B cell (primary cell): ENCODE results near the gene SPEG.

Source experiments
- EZH2 ChIP-seq: IDR thresholded peaks from 2 replicates; pipeline ENCODE4 v1.6.1; 2012; ENCODE audit warnings: borderline replicate concordance, low read depth, mild to moderate bottlenecking, moderate library complexity, low read length; ENCODE audit not compliant: insufficient read depth, poor library complexity, severe bottlenecking
- TF ChIP-seq, protein P1 (sequence below): fragments of 200-600 bp; IDR thresholded peaks from one replicate; pipeline ENCODE4 v1.8.0; 2022; ENCODE audit warnings: antibody characterized with exemption, mild to moderate bottlenecking

DNA sequence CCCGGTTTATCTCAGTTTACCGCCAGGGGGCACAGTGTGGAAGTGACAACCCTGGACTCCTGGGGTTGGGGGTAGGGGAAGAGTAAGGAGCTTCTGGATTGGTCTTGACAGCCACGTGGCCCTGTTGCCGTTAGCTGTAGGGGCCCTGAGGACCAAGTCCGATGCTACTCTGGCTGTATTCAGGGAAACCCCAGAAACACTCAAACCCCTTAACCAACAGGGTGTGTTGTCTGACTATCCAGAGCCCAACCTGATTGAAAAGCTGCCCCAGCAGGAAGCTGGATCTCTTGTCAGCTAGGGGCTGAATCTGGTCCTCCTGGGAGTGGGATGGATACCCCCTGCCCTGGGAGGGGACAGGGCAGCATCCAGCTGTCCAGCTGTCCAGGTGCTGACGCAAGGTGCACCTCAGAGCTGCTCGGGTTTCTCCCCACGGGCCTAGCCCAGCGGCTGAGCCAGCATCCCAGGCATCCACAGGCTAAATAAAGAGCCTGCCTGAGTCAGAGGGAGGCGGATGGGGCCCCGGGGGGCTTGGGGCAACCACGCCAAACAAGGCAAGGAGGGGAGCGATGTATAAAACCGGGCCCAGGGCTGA, 61.0 kb downstream of the SPEG start:
- TF ChIP-seq, protein P1, sequence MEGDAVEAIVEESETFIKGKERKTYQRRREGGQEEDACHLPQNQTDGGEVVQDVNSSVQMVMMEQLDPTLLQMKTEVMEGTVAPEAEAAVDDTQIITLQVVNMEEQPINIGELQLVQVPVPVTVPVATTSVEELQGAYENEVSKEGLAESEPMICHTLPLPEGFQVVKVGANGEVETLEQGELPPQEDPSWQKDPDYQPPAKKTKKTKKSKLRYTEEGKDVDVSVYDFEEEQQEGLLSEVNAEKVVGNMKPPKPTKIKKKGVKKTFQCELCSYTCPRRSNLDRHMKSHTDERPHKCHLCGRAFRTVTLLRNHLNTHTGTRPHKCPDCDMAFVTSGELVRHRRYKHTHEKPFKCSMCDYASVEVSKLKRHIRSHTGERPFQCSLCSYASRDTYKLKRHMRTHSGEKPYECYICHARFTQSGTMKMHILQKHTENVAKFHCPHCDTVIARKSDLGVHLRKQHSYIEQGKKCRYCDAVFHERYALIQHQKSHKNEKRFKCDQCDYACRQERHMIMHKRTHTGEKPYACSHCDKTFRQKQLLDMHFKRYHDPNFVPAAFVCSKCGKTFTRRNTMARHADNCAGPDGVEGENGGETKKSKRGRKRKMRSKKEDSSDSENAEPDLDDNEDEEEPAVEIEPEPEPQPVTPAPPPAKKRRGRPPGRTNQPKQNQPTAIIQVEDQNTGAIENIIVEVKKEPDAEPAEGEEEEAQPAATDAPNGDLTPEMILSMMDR = peak; percentile 60
- no peak for TF ChIP-seq EZH2
